ENCODE data around the gene PYGM.

PYGM gene

GRCh38 chr11:64735725-64736259, 24.0 kb downstream of the PYGM start:
- no peak for DNase-seq (ENCODE audit: low read depth)

- DNase-seq (ENCODE audit: low read depth) = no peak
Measured at GRCh38 chr11:64734811-64735724, 24.7 kb downstream of the PYGM start.

- no peak for DNase-seq (ENCODE audit: low read depth)
Measured at GRCh38 chr11:64731601-64732000, 28.2 kb downstream of the PYGM start.

- DNase-seq (ENCODE audit: low read depth) = no peak
Measured at GRCh38 chr11:64729851-64730382, 29.9 kb downstream of the PYGM start.

GRCh38 chr11:64728757-64729365, 30.9 kb downstream of the PYGM start:
- DNase-seq (ENCODE audit: low read depth) = no peak

GRCh38 chr11:64726867-64727530, 32.8 kb downstream of the PYGM start:
- DNase-seq (ENCODE audit: low read depth) = no peak

- no peak for DNase-seq (ENCODE audit: low read depth)
Measured at GRCh38 chr11:64726211-64726641, 33.5 kb downstream of the PYGM start.

GRCh38 chr11:64724863-64725532, 34.8 kb downstream of the PYGM start:
- no peak for DNase-seq (ENCODE audit: low read depth)

GRCh38 chr11:64723907-64724862, 35.6 kb downstream of the PYGM start:
- no peak for DNase-seq (ENCODE audit: low read depth)

GRCh38 chr11:64723117-64723906, 36.5 kb downstream of the PYGM start, which contains the start of gene NRXN2:
TSS of gene NRXN2 (minus strand) at chr11:64723197. CDS start at chr11:64713699, 9,498 bp downstream.
- DNase-seq (ENCODE audit: low read depth) = peak; percentile 83

- DNase-seq (ENCODE audit: low read depth) = no peak
Measured at GRCh38 chr11:64722141-64723065, 37.4 kb downstream of the PYGM start.

- no peak for DNase-seq (ENCODE audit: low read depth)
Measured at GRCh38 chr11:64721359-64721699, 38.4 kb downstream of the PYGM start.

GRCh38 chr11:64720640-64721358, 39.0 kb downstream of the PYGM start:
- no peak for DNase-seq (ENCODE audit: low read depth)

GRCh38 chr11:64720167-64720566, 39.6 kb downstream of the PYGM start:
- DNase-seq (ENCODE audit: low read depth) = no peak

- DNase-seq (ENCODE audit: low read depth) = no peak
Measured at GRCh38 chr11:64719406-64719805, 40.4 kb downstream of the PYGM start.

GRCh38 chr11:64718780-64719124, 41.0 kb downstream of the PYGM start:
- no peak for DNase-seq (ENCODE audit: low read depth)

- no peak for DNase-seq (ENCODE audit: low read depth)
Measured at GRCh38 chr11:64718084-64718779, 41.5 kb downstream of the PYGM start.

GRCh38 chr11:64717268-64717578, 42.6 kb downstream of the PYGM start:
- DNase-seq (ENCODE audit: low read depth) = no peak

Measured in ELR (cell line).